ENCODE measurements around the gene CDK12.

Gene CDK12

GRCh38 chr17:39566094-39566850, 105.0 kb downstream of the CDK12 start:
- no peaks in the 10 kb centered on the region for H3K36me3 ChIP-seq (ENCODE audit: control insufficient read depth, insufficient read depth, low read length)
- H3K4me3 ChIP-seq (ENCODE audit: low read length) = no peak overlapping the region
- no peak for DNase-seq (ENCODE audit: low read depth, low spot score)
- no peaks in the 10 kb centered on the region for H3K27me3 ChIP-seq (ENCODE audit: control insufficient read depth, insufficient read depth, low read length)
- no CpG with 5 or more reads among the region's 11 CpGs for WGBS (ENCODE audit: insufficient coverage, insufficient read length)
- no peak overlapping the region for H3K27ac ChIP-seq (ENCODE audit: low read length)
- H3K9me3 ChIP-seq (ENCODE audit: control insufficient read depth, insufficient read depth, low read length) = no peaks in the 10 kb centered on the region
- no peaks in the 10 kb centered on the region; the same call in 1 of the 2 replicates for H3K4me1 ChIP-seq (ENCODE audit: control insufficient read depth, insufficient read depth, low read length)

GRCh38 chr17:39568702-39569101, 107.4 kb downstream of the CDK12 start:
- Histone ChIP-seq H3K9me3 (ENCODE audit: control insufficient read depth, insufficient read depth, low read length) (no peaks in the 10 kb centered on the region), H3K27ac (ENCODE audit: low read length) (no peak overlapping the region), H3K4me1 (ENCODE audit: control insufficient read depth, insufficient read depth, low read length) (no peaks in the 10 kb centered on the region), H3K27me3 (ENCODE audit: control insufficient read depth, insufficient read depth, low read length) (no peaks in the 10 kb centered on the region), H3K36me3 (ENCODE audit: control insufficient read depth, insufficient read depth, low read length) (no peaks in the 10 kb centered on the region), H3K4me3 (ENCODE audit: low read length) (no peak overlapping the region)
- no peak for DNase-seq (ENCODE audit: low read depth, low spot score)
- WGBS (ENCODE audit: insufficient coverage, insufficient read length) = no CpG with 5 or more reads among the region's 9 CpGs

- H3K27me3 ChIP-seq (ENCODE audit: control insufficient read depth, insufficient read depth, low read length) = no peaks in the 10 kb centered on the region
- H3K9me3 ChIP-seq (ENCODE audit: control insufficient read depth, insufficient read depth, low read length) = no peaks in the 10 kb centered on the region
- no peak for DNase-seq (ENCODE audit: low read depth, low spot score)
- no peak overlapping the region for H3K27ac ChIP-seq (ENCODE audit: low read length)
- H3K4me3 ChIP-seq (ENCODE audit: low read length) = no peak overlapping the region
- WGBS (ENCODE audit: insufficient coverage, insufficient read length) = no CpG with 5 or more reads among the region's 1 CpG
- no peaks in the 10 kb centered on the region for H3K36me3 ChIP-seq (ENCODE audit: control insufficient read depth, insufficient read depth, low read length)
- H3K4me1 ChIP-seq (ENCODE audit: control insufficient read depth, insufficient read depth, low read length) = no peaks in the 10 kb centered on the region
Observed at GRCh38 chr17:39569126-39569525, 107.8 kb downstream of the CDK12 start.

- no peaks in the 10 kb centered on the region for H3K27me3 ChIP-seq (ENCODE audit: control insufficient read depth, insufficient read depth, low read length)
- H3K9me3 ChIP-seq (ENCODE audit: control insufficient read depth, insufficient read depth, low read length) = no peaks in the 10 kb centered on the region
- no peak for DNase-seq (ENCODE audit: low read depth, low spot score)
- H3K36me3 ChIP-seq (ENCODE audit: control insufficient read depth, insufficient read depth, low read length) = no peaks in the 10 kb centered on the region
- no peak overlapping the region for H3K4me3 ChIP-seq (ENCODE audit: low read length)
- H3K4me1 ChIP-seq (ENCODE audit: control insufficient read depth, insufficient read depth, low read length) = no peaks in the 10 kb centered on the region
- H3K27ac ChIP-seq (ENCODE audit: low read length) = no peak overlapping the region
- no CpG with 5 or more reads among the region's 2 CpGs for WGBS (ENCODE audit: insufficient coverage, insufficient read length)
Observed at GRCh38 chr17:39572121-39572520, 110.8 kb downstream of the CDK12 start.

GRCh38 chr17:39573447-39574298, 112.4 kb downstream of the CDK12 start:
- Histone ChIP-seq H3K27me3 (ENCODE audit: control insufficient read depth, insufficient read depth, low read length) (no peaks in the 10 kb centered on the region), H3K4me3 (ENCODE audit: low read length) (peak overlapping the region; percentile 57; the same call in 1 of the 2 replicates), H3K9me3 (ENCODE audit: control insufficient read depth, insufficient read depth, low read length) (no peaks in the 10 kb centered on the region), H3K4me1 (ENCODE audit: control insufficient read depth, insufficient read depth, low read length) (0 out of 2 replicates have a peak, but pooled peaks cover 2% of the 10 kb centered on the region), H3K27ac (ENCODE audit: low read length) (no peak overlapping the region), H3K36me3 (ENCODE audit: control insufficient read depth, insufficient read depth, low read length) (no peaks in the 10 kb centered on the region)
- DNase-seq (ENCODE audit: low read depth, low spot score) = no peak
- WGBS (ENCODE audit: insufficient coverage, insufficient read length) = no CpG with 5 or more reads among the region's 66 CpGs

DNA sequence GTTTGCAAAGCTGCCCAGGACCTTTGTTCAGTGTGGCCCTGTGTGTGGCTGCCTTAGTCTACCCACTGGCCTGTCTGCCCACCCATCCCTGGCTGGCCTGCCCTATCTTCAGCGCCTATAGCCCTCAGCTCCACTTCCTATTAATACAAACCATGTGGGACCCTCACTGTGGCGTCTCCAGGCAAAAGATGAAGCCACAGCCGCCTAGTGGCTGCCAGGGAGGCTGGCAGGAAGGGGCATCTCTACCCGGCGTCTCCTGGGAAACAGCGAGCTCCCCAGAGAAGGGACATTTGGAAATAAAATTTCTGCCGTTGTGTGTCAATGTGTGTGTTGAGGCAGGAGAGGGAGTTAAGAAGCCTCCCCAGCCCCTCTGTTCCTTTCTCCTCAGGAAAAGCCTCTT, 114.9 kb downstream of the CDK12 start:
- Histone ChIP-seq H3K9me3 (ENCODE audit: control insufficient read depth, insufficient read depth, low read length) (no peaks in the 10 kb centered on the region), H3K27ac (ENCODE audit: low read length) (no peak overlapping the region), H3K27me3 (ENCODE audit: control insufficient read depth, insufficient read depth, low read length) (no peaks in the 10 kb centered on the region), H3K4me3 (ENCODE audit: low read length) (no peak overlapping the region), H3K36me3 (ENCODE audit: control insufficient read depth, insufficient read depth, low read length) (no peaks in the 10 kb centered on the region), H3K4me1 (ENCODE audit: control insufficient read depth, insufficient read depth, low read length) (peaks cover 8% of the 10 kb centered on the region)
- no CpG with 5 or more reads among the region's 7 CpGs for WGBS (ENCODE audit: insufficient coverage, insufficient read length)
- no peak for DNase-seq (ENCODE audit: low read depth, low spot score)

GRCh38 chr17:39578272-39578671, 117.0 kb downstream of the CDK12 start:
- Histone ChIP-seq H3K27ac (ENCODE audit: low read length) (no peak overlapping the region), H3K4me1 (ENCODE audit: control insufficient read depth, insufficient read depth, low read length) (peaks cover 8% of the 10 kb centered on the region), H3K36me3 (ENCODE audit: control insufficient read depth, insufficient read depth, low read length) (no peaks in the 10 kb centered on the region), H3K4me3 (ENCODE audit: low read length) (no peak overlapping the region), H3K27me3 (ENCODE audit: control insufficient read depth, insufficient read depth, low read length) (no peaks in the 10 kb centered on the region), H3K9me3 (ENCODE audit: control insufficient read depth, insufficient read depth, low read length) (no peaks in the 10 kb centered on the region)
- no CpG with 5 or more reads among the region's 2 CpGs for WGBS (ENCODE audit: insufficient coverage, insufficient read length)
- no peak for DNase-seq (ENCODE audit: low read depth, low spot score)

- no peak overlapping the region for H3K27ac ChIP-seq (ENCODE audit: low read length)
- DNase-seq (ENCODE audit: low read depth, low spot score) = no peak
- no peaks in the 10 kb centered on the region for H3K9me3 ChIP-seq (ENCODE audit: control insufficient read depth, insufficient read depth, low read length)
- no peak overlapping the region for H3K4me3 ChIP-seq (ENCODE audit: low read length)
- peaks cover 8% of the 10 kb centered on the region for H3K4me1 ChIP-seq (ENCODE audit: control insufficient read depth, insufficient read depth, low read length)
- no peaks in the 10 kb centered on the region for H3K36me3 ChIP-seq (ENCODE audit: control insufficient read depth, insufficient read depth, low read length)
- WGBS (ENCODE audit: insufficient coverage, insufficient read length) = no CpG with 5 or more reads among the region's 8 CpGs
- no peaks in the 10 kb centered on the region for H3K27me3 ChIP-seq (ENCODE audit: control insufficient read depth, insufficient read depth, low read length)
Observed at GRCh38 chr17:39579318-39580081, 118.2 kb downstream of the CDK12 start.

DNA sequence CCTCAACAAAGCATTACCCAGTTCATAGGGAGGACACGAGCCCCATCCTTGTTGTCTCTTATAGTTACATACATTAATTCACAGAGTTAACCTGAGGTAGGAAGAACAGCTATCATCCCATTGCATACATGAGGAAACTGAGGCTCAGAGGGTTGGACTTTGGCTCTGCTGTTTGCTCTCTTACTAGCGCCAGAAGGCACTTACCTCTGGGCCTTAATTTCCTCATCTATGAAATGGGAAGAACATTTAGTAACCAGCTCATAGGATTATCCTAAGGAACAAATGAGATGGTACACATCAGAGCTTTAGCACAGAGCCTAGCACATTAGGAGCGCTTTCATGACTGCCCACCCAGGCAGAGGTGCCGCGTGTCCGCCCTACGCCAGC, 118.8 kb downstream of the CDK12 start:
- H3K4me1 ChIP-seq (ENCODE audit: control insufficient read depth, insufficient read depth, low read length) = peaks cover 8% of the 10 kb centered on the region
- no peaks in the 10 kb centered on the region for H3K36me3 ChIP-seq (ENCODE audit: control insufficient read depth, insufficient read depth, low read length)
- no CpG with 5 or more reads among the region's 7 CpGs for WGBS (ENCODE audit: insufficient coverage, insufficient read length)
- no peak overlapping the region for H3K27ac ChIP-seq (ENCODE audit: low read length)
- H3K9me3 ChIP-seq (ENCODE audit: control insufficient read depth, insufficient read depth, low read length) = no peaks in the 10 kb centered on the region
- no peak for DNase-seq (ENCODE audit: low read depth, low spot score)
- no peak overlapping the region for H3K4me3 ChIP-seq (ENCODE audit: low read length)
- H3K27me3 ChIP-seq (ENCODE audit: control insufficient read depth, insufficient read depth, low read length) = no peaks in the 10 kb centered on the region

GRCh38 chr17:39581071-39581758, 119.9 kb downstream of the CDK12 start:
- Histone ChIP-seq H3K4me1 (ENCODE audit: control insufficient read depth, insufficient read depth, low read length) (peaks cover 8% of the 10 kb centered on the region), H3K36me3 (ENCODE audit: control insufficient read depth, insufficient read depth, low read length) (no peaks in the 10 kb centered on the region), H3K27me3 (ENCODE audit: control insufficient read depth, insufficient read depth, low read length) (no peaks in the 10 kb centered on the region), H3K27ac (ENCODE audit: low read length) (no peak overlapping the region), H3K9me3 (ENCODE audit: control insufficient read depth, insufficient read depth, low read length) (no peaks in the 10 kb centered on the region), H3K4me3 (ENCODE audit: low read length) (no peak overlapping the region)
- no peak for DNase-seq (ENCODE audit: low read depth, low spot score)
- no CpG with 5 or more reads among the region's 20 CpGs for WGBS (ENCODE audit: insufficient coverage, insufficient read length)

Data from iPS DF 6.9 (cell line).